A549 (cell line): Measurements from ENCODE around the gene VIT. TPM values are rescaled to one million over a fixed set of nuclear protein-coding genes. Genes with fewer than 3 reads are reported as not detected.

ENCODE experiments used
- ATAC-seq, 2 experiments: fragments of 200-7000 bp in 1 of 2; fragments of >200 bp in 1 of 2; cut with Nextera tagmentation in 1 of 2; cut with Tn5 transposase in 1 of 2; 3 replicates each; pipeline versions ENCODE4 v1.8.0 to v1.9.1; 2018 to 2020; ENCODE audit warnings: mild to moderate bottlenecking in 1 of 2, moderate library complexity in 1 of 2
- CTCF ChIA-PET: fragments of 300-600 bp; sonication (Branson Sonifier 250); formaldehyde crosslinking; extraction: SDS; loops from one replicate; lab custom pipeline; 2021; ENCODE audit warnings: antibody characterized with exemption, inconsistent platforms; lab: Yijun Ruan, JAX
- POLR2A ChIA-PET: fragments of 350-600 bp; formaldehyde crosslinking; extraction: SDS; loops from one replicate; lab custom pipeline; 2021; ENCODE audit warnings: antibody characterized with exemption, inconsistent platforms; lab: Yijun Ruan, JAX
- DNase-seq, 2 experiments: peaks; one replicate each; pipeline versions ENCODE4 v3.0.0 to v3.0.0-alpha.2; 2011 to 2016; ENCODE audit warnings: low read depth in 1 of 2, low spot score in 1 of 2
- FAIRE-seq: peaks from 2 replicates; lab custom pipeline; 2011; peaks lifted over from hg19 to GRCh38; lab: Jason Lieb, UNC
- H3K27ac ChIP-seq, 2 experiments: fragments of >200 bp; sonication (Bioruptor Twin); formaldehyde crosslinking; 3 replicates each; pipeline ENCODE4 v1.5.1; 2016 to 2017
- H3K4me1 ChIP-seq: fragments of >200 bp; sonication (Bioruptor Twin); formaldehyde crosslinking; 3 replicates; pipeline ENCODE4 v1.6.1; 2016
- H3K4me2 ChIP-seq: fragments of >200 bp; sonication (Bioruptor Twin); formaldehyde crosslinking; 3 replicates; pipeline ENCODE4 v1.6.1; 2016
- H3K4me3 ChIP-seq: fragments of >200 bp; sonication (Bioruptor Twin); formaldehyde crosslinking; 3 replicates; pipeline ENCODE4 v1.5.1; 2016
- H3K9me3 ChIP-seq: fragments of >200 bp; sonication (Bioruptor Twin); formaldehyde crosslinking; 3 replicates; pipeline ENCODE4 v1.6.1; 2016
- BHLHE40 ChIP-seq: IDR thresholded peaks from 2 replicates; pipeline ENCODE4 v1.6.1; 2012; ENCODE audit warnings: low read depth, low read length, inconsistent platforms
- CBX2 ChIP-seq: fragments of 200-600 bp; sonication (generic); IDR thresholded peaks from 2 replicates; pipeline ENCODE4 v1.6.1; 2016; ENCODE audit warnings: low read depth, mild to moderate bottlenecking, borderline replicate concordance
- CEBPB ChIP-seq, 2 experiments: fragments of >200 bp in 1 of 2; sonication (Bioruptor Twin) in 1 of 2; formaldehyde crosslinking in 1 of 2; IDR thresholded peaks; 2 replicates each; pipeline ENCODE4 v1.6.1; 2012 to 2016
- CHD4 ChIP-seq: fragments of 200-600 bp; sonication (generic); IDR thresholded peaks from 2 replicates; pipeline ENCODE4 v1.6.1; 2016; ENCODE audit warnings: antibody characterized with exemption, mild to moderate bottlenecking, borderline replicate concordance
- EHF ChIP-seq: fragments of 250-450 bp; sonication (Bioruptor Pico); IDR thresholded peaks from 2 replicates; pipeline ENCODE4 v1.5.0; 2020; ENCODE audit warnings: mild to moderate bottlenecking
- GATA3 ChIP-seq: IDR thresholded peaks from 2 replicates; pipeline ENCODE4 v1.6.1; 2012; ENCODE audit warnings: borderline replicate concordance
- HOXA7 ChIP-seq: fragments of 250-450 bp; sonication (Bioruptor Pico); IDR thresholded peaks from 2 replicates; pipeline ENCODE4 v1.5.0; 2020; ENCODE audit warnings: mild to moderate bottlenecking, moderate library complexity
- HOXB13 ChIP-seq: fragments of 250-450 bp; sonication (Bioruptor Pico); IDR thresholded peaks from 2 replicates; pipeline ENCODE4 v1.5.0; 2020; ENCODE audit warnings: low read depth, mild to moderate bottlenecking, moderate library complexity
- JUNB ChIP-seq: fragments of >200 bp; sonication (Bioruptor Twin); formaldehyde crosslinking; IDR thresholded peaks from 2 replicates; pipeline ENCODE4 v1.6.1; 2016
- MAFK ChIP-seq: fragments of 450-650 bp; IDR thresholded peaks from 2 replicates; pipeline ENCODE4 v1.6.1; 2014; ENCODE audit not compliant: partially characterized antibody
- NFE2L2 ChIP-seq: fragments of 150-350 bp; conservative IDR thresholded peaks from 2 replicates; pipeline ENCODE4 v1.6.1; 2014; ENCODE audit warnings: low read length
- RFX5 ChIP-seq: fragments of 450-650 bp; IDR thresholded peaks from 2 replicates; pipeline ENCODE4 v1.7.1; 2014; ENCODE audit warnings: antibody characterized with exemption, mild to moderate bottlenecking, moderate library complexity
- ZFP36 ChIP-seq: fragments of 450-650 bp; IDR thresholded peaks from 2 replicates; pipeline ENCODE4 v1.6.1; 2014; ENCODE audit warnings: borderline replicate concordance; ENCODE audit not compliant: partially characterized antibody
- WGBS: methylation state at CpG from one replicate; pipeline ENCODE4 v1.1.6; 2017; ENCODE audit errors: missing lambda C conversion rate; 5-methylcytosine and 5-hydroxymethylcytosine counted together
- polyA plus RNA-seq, 4 experiments: library from polyadenylated mRNA; depleted of rRNA in 3 of 4; stranded (reverse); fragments of >200 nt; fragmentation: RNase III in 1 of 4; extraction: RNeasy Plus Mini Kit Qiagen cat#74134 plus additional on column Dnase treatment in 1 of 4; gene quantifications; 2 replicates in 3 of 4; 3 replicates in 1 of 4; pipeline ENCODE4 v1.2.3, GENCODE V29; 2011 to 2017
- TF ChIP-seq, protein P1 (sequence below): fragments of >200 bp; sonication (Bioruptor Twin); formaldehyde crosslinking; IDR thresholded peaks from 2 replicates; pipeline ENCODE4 v1.6.1; 2016
- TF ChIP-seq, protein P2 (sequence below): fragments of >200 bp; sonication (Bioruptor Twin); formaldehyde crosslinking; IDR thresholded peaks from 3 replicates; pipeline ENCODE4 v1.5.1; 2016
- TF ChIP-seq, protein P3 (sequence below): fragments of 150-350 bp; IDR thresholded peaks from 2 replicates; pipeline ENCODE4 v1.6.1; 2014; ENCODE audit warnings: low read depth, mild to moderate bottlenecking, low read length
- TF ChIP-seq, protein P4 (sequence below): IDR thresholded peaks from 2 replicates; pipeline ENCODE4 v1.6.1; 2012; ENCODE audit warnings: low read depth, borderline replicate concordance

Gene VIT
- polyA plus RNA-seq, 2 of the 4 experiments (the other 2 are of a cell fraction): not detected

DNA sequence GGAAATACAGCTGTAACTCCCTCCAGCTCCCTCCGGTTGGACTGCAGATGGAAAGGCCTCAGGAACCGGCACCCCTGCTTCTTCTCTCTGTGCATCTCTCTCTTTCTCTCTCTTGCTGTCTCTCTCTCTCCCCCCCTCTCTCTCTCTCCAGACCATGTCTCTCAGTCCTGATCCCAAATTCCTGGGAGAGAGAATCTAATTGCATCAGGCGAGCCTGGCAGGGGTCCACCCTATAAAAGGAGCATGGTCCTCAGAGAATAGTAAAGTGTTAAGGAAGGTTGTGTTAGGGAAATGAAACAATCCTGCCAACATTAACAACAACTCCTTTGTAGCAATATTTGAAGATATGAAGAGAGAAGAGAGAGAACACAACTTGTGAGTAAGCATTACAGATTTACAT is 36.7 kb downstream of the VIT start:
- H3K4me1 ChIP-seq: no peaks in the 10 kb centered on the region
- DNase-seq: no peak
- FAIRE-seq: no peak
- peaks cover 5% of the 10 kb centered on the region; the same call in 1 of the 3 replicates for H3K9me3 ChIP-seq
- no peak overlapping the region for H3K4me2 ChIP-seq
- H3K4me3 ChIP-seq: no peak overlapping the region
- POLR2A ChIA-PET: no interaction called here
- CTCF ChIA-PET: no interaction called here
- ATAC-seq: no peak
- TF ChIP-seq RFX5 (no peak), HOXB13 (CRISPR knock-in tag) (no peak), CHD4 (no peak), EHF (CRISPR knock-in tag) (no peak)
- H3K27ac ChIP-seq: no peak overlapping the region
- WGBS: 75% methylated on average over 3 of the region's 3 CpGs

DNA sequence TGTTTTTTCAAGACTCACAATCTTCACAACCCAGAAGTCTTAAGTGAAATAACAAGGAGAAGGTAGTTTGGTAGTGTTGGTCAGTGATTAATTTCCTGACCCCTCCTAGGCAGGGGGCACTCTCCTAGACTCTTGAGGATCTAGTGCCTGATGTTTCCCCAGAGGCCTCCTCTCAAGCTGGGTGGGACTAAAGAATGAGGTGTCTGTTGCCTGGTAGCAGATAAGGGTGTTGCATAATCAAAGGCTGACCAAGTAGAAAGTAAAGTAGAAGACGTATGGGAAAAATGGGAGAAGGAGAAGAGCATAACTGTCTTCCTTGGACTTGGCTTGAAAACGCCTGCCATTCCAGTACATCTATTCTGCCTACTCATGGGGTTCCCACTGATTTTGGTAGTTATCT is 37.8 kb downstream of the VIT start:
- CTCF ChIA-PET: no interaction called here
- FAIRE-seq: no peak

DNA sequence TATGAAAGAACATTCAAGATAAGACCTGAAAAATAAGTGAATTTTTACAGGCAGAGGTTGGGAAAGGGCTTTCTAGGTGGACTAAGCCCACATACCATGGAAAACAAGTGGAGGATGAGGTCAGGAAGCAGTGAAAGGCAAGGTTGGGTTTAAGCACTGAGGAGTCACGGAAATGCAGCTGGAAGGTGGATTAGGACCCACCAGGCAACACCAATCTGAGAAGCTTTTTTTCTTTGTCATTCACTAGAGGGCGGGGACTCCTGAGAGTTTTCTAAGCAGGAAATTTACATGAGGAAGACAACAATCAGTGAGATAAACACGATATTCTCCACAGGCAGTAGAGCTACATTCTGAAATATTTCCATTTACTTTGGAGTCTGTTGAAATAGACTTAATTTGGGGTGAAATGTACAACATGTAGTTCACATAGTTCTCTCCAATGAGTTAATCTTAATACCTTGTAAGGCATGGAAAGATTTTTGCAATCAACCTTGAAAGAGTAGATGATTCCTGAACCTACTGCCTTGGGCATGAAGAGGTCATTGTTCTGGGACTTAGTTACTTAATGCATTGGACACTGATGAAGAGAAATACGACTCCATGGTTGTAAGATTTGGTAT is 40.7 kb downstream of the VIT start:
- no peak for ATAC-seq
- Histone ChIP-seq H3K9me3 (no peaks in the 10 kb centered on the region), H3K4me2 (no peak overlapping the region), H3K4me3 (no peak overlapping the region), H3K27ac (no peak overlapping the region), H3K4me1 (no peaks in the 10 kb centered on the region)
- FAIRE-seq: no peak
- TF ChIP-seq CBX2 (no peak), JUNB (no peak), CHD4 (no peak), NFE2L2 (no peak), BHLHE40 (no peak), HOXA7 (CRISPR knock-in tag) (no peak), MAFK (no peak), ZFP36 (no peak), GATA3 (no peak), CEBPB (IDR thresholded peaks at IDR 0.05) (no peak)
- TF ChIP-seq, protein P1, sequence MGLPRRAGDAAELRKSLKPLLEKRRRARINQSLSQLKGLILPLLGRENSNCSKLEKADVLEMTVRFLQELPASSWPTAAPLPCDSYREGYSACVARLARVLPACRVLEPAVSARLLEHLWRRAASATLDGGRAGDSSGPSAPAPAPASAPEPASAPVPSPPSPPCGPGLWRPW: no peak
- TF ChIP-seq, protein P2, sequence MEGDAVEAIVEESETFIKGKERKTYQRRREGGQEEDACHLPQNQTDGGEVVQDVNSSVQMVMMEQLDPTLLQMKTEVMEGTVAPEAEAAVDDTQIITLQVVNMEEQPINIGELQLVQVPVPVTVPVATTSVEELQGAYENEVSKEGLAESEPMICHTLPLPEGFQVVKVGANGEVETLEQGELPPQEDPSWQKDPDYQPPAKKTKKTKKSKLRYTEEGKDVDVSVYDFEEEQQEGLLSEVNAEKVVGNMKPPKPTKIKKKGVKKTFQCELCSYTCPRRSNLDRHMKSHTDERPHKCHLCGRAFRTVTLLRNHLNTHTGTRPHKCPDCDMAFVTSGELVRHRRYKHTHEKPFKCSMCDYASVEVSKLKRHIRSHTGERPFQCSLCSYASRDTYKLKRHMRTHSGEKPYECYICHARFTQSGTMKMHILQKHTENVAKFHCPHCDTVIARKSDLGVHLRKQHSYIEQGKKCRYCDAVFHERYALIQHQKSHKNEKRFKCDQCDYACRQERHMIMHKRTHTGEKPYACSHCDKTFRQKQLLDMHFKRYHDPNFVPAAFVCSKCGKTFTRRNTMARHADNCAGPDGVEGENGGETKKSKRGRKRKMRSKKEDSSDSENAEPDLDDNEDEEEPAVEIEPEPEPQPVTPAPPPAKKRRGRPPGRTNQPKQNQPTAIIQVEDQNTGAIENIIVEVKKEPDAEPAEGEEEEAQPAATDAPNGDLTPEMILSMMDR: no peak
- TF ChIP-seq, protein P3, sequence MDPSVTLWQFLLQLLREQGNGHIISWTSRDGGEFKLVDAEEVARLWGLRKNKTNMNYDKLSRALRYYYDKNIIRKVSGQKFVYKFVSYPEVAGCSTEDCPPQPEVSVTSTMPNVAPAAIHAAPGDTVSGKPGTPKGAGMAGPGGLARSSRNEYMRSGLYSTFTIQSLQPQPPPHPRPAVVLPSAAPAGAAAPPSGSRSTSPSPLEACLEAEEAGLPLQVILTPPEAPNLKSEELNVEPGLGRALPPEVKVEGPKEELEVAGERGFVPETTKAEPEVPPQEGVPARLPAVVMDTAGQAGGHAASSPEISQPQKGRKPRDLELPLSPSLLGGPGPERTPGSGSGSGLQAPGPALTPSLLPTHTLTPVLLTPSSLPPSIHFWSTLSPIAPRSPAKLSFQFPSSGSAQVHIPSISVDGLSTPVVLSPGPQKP: no peak
- TF ChIP-seq, protein P4, sequence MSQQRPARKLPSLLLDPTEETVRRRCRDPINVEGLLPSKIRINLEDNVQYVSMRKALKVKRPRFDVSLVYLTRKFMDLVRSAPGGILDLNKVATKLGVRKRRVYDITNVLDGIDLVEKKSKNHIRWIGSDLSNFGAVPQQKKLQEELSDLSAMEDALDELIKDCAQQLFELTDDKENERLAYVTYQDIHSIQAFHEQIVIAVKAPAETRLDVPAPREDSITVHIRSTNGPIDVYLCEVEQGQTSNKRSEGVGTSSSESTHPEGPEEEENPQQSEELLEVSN: no peak
- CTCF ChIA-PET: no interaction called here
- POLR2A ChIA-PET: no interaction called here
- DNase-seq: no peak
- WGBS: 17% methylated on average over 4 of the region's 4 CpGs

More for the DNA sequence above, 37.8 kb downstream of the VIT start:
- no peak for ATAC-seq
- POLR2A ChIA-PET: no interaction called here
- H3K4me2 ChIP-seq: no peak overlapping the region
- H3K4me1 ChIP-seq: no peaks in the 10 kb centered on the region
- 60% methylated on average over 2 of the region's 2 CpGs for WGBS
- no peak overlapping the region for H3K4me3 ChIP-seq
- no peak overlapping the region for H3K27ac ChIP-seq
- peaks cover 5% of the 10 kb centered on the region; the same call in 1 of the 3 replicates for H3K9me3 ChIP-seq
- DNase-seq: no peak
- TF ChIP-seq HOXA7 (CRISPR knock-in tag): no peak
- peak in 1 of 2 experiments; percentile 35; a peak in 2 of 4 replicates for TF ChIP-seq CEBPB (IDR thresholded peaks at IDR 0.05)
- no peak for TF ChIP-seq NFE2L2
